Upper lobe of left lung (tissue), 4 donors: Measurements from ENCODE around the gene THOC5.

Experiments
- CTCF ChIP-seq, 6 experiments: fragments of 450-650 bp in 4 of 6; fragments of 200-600 bp in 2 of 6; sonication (generic) in 2 of 6; IDR thresholded peaks; one replicate each; pipeline ENCODE4 v1.5.1; 2016 to 2019; ENCODE audit warnings: antibody characterized with exemption in 6 of 6
- EP300 ChIP-seq, 4 donors: sonication (generic); formaldehyde crosslinking; IDR thresholded peaks; one replicate each; pipeline ENCODE4 v1.5.1; 2017; ENCODE audit warnings: antibody characterized with exemption in 4 of 4, control low read depth in 2 of 4
- POLR2A ChIP-seq, 4 donors: fragments of 450-650 bp; IDR thresholded peaks; one replicate each; pipeline ENCODE4 v1.5.1; 2016 to 2017; ENCODE audit warnings: antibody characterized with exemption in 4 of 4, mild to moderate bottlenecking in 2 of 4
- POLR2AphosphoS5 ChIP-seq, 2 donors: sonication (generic); formaldehyde crosslinking; IDR thresholded peaks; one replicate each; pipeline ENCODE4 v1.5.1; 2017; ENCODE audit warnings: antibody characterized with exemption in 2 of 2

- TF ChIP-seq CTCF (IDR thresholded peaks at IDR 0.05): no peak
- TF ChIP-seq POLR2A (IDR thresholded peaks at IDR 0.05): no peak
- no peak for TF ChIP-seq POLR2AphosphoS5 (IDR thresholded peaks at IDR 0.05)
- no peak for TF ChIP-seq EP300 (IDR thresholded peaks at IDR 0.05)
Observed at GRCh38 chr22:29559030-29559429, 5.5 kb upstream of the THOC5 start.
